HK-2 (cell line): ENCODE results near the gene HUNK.
A peak's percentile ranks its signal among the peaks of the same experiment; 100 is the strongest.
"Not testable (repeated sequence)": the region's sequence is repeated elsewhere in the genome, so short reads cannot be mapped to it uniquely, and the experiment has no call there.

Experiments
- DNase-seq: peaks from one replicate; pipeline ENCODE4 v3.0.0-alpha.2; 2018; ENCODE audit not compliant: unreplicated experiment

Gene HUNK

DNA sequence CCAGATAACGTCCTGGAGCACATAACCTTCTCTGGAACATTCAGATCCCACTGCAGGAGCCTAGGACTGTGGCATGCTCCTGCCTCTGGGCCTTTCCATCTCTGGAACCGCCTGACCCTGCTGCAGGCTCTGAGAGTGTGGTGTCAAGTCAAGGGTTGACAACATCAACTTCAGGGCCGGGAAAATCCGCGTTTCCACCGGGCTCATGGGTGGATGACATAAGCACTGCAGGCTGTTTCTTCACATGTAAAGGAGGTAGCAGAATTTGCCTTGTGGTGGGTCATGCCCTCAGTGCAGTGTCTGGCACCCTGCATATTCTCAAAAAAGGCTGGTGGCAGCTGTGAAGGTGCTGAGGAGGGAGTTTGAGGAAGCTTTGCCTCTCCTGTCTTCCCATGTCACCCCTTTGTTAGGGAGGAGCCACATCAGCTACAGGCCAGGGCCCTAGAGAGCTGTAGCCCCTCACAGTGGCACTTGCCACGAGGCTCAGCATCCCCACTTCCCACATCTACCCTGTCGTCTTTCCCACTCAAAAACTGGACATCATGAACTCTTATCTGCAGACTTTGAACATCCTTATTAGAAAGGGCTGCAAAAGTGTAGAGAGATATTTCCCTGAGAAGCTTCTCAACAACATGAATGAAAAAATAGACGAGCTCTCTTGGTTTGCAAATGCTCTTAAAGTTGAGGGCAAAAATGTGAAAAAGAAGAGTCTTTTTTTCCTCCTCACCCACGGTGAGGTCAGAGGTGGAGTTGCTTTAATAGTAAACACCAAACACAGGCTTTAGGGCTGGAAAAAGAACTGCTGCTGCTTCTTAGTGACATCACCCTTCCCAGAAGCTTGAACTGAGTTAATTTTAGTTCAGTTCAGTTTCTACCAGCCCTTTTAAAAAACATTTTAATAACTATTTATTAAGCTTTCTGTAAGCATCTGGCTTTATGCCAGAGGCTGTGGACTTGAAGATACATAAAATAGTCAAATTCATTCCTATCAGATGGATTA lies 121.3 kb downstream of the HUNK start:
- DNase-seq, result no peak

DNA sequence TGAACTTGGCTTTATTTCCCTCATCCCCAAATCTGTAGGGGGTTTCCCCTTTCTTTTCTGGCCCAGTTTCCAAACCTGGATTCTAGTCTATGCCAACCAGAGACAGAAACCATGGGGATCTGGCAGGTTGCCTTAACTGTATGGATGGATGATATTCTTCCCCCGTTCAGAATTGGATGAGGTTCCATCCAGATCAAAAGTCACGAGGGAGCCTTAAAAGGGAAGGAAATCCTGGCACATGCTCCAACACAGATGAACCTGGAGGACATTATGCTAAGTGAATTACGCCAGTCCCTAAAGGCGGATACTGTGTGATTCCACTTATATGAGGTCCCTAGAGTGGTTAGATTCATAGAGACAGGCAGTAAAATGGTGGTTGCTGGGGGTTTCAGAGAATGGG lies 124.4 kb downstream of the HUNK start:
- DNase-seq, result no peak

DNA sequence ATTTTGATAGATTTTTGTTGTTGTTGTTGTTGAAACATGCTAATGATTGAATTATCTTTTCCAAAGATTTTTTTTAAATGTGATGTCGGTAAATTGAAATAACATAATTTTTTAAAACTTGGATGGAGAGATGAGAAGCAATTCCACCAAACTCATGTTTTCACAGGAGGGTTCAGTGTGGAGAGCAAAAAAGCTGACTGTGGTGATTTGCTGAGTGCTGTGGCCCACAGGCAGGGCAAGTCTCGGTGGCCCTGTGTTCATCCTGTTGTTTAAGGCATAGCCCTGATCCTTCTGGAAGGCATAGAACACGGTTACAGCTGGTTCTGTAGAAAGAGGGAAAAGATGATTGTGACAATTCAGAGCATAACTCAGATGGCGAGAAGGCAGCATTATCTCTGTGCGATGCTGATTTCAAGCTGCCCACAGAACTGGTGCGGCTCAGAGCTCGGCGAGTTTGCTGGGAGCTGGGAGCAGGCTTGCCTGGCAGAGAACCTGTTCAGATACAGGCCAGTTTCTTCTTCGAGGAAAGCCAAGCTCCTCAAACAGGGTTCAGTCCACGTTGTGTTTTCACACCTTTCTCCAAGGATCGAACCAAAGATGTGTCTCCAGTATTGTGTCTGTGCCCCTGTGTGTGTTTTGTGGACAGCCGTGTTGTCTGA lies 127.1 kb downstream of the HUNK start:
- no peak for DNase-seq

GRCh38 chr21:32001390-32001789 lies 128.6 kb downstream of the HUNK start:
- no peak for DNase-seq

DNA sequence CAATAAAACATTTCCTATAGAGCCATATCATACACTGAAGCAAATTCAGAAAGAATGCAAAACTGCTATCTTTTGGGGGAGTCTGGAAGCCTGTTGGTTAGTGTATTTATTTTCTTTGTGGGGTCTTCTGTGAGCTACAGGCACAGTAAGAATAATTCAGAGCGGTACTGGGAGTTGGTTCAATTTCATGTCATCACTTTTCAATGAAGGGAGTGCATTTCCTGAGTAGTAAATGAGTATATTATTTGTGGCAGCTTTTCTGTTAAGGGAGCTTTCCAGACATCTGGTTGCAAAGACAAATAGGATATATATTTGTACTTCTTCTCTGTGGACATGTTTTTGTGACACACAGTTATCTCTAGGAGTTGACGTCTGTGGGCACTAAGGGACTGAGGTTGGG lies 130.6 kb downstream of the HUNK start:
- no peak for DNase-seq

GRCh38 chr21:32004291-32004690 lies 131.5 kb downstream of the HUNK start:
- no peak for DNase-seq

DNA sequence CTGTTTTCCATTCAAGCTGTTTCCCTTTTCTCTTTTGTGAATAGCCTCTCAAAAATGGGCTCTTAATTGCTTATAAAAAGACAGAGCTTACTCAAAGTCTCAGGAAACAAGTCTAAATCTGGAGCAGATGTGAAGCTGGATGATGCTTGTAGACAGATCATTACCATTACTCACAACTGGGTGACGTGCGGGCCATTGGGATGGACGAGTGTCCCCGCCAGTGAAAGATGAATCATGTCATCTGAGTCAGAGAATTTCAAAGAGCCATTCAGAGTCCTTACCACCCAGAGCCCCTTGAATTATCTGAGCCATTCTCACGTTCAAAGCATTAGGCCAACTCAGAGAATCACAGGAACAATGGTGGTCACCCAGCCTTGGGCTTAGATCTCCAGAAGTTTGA lies 134.6 kb downstream of the HUNK start:
- peak; percentile 47 for DNase-seq

DNA sequence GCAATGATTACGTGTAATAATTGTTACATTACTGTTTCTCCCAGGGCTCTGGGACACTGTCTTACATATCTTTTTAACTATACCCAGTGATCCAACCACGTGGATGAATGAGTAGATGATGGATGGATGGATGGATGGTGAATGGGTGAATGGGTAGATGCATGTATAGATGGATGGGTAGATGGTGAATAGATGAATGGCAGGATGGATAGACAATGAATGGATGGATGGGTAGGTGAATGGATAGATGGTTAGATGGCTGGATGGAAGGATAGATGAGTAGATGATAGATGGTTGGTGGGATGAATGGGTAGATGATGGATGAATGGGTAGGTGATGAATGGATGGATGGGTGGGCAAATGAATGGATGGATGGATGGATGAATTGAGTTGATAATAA lies 135.9 kb downstream of the HUNK start:
- DNase-seq, result no peak

DNA sequence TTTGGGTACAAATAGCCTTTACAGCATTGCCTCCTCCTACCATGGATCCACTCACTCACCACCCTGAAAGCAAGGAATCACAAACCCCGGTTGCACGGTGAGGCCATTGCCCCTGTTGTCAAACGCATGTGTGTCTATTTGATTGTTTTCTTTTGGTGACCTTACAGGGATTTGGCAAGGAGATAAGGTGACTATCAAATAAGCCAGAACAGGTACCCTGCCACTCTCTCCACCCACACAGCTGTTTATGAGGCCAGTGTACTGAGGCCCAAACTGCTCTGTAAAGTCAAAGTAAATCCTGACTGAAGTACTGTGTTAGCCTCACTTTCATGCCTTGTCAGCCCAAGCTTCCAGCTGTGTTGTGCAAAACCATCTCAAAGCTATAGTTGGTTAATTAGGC lies 136.4 kb downstream of the HUNK start:
- DNase-seq, result no peak

DNA sequence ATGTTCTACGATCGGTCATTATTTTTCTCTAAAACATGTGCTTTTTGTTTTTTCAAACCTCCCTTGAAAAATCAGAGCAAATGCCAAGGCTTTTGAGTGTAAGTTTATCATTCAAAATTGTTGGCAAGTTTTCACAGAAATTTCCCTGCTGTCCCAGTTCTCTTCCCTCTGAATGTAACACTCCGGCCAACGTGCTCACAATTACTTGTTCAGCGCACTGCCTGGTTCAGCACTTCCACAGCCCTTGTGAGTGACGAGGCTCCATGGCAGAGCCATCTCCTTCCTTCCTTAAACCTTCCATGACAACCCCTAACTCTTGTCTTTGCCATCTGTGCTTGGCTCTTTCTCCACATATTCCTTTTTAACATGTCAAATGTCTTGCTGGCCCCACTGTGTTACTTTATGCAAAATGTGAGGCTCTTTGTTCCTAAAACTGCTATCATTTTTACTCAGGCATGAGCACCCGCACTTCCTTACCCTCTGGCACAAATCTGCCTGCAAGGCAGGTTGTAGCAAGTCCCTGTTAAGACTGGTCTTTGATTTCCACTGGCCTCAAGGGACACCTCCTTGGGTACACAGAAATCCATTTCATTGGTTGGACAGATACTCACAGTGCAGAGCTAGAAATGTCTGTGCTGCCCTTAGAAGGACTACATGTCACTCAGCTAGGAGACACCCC lies 142.8 kb downstream of the HUNK start:
- DNase-seq, result no peak

DNA sequence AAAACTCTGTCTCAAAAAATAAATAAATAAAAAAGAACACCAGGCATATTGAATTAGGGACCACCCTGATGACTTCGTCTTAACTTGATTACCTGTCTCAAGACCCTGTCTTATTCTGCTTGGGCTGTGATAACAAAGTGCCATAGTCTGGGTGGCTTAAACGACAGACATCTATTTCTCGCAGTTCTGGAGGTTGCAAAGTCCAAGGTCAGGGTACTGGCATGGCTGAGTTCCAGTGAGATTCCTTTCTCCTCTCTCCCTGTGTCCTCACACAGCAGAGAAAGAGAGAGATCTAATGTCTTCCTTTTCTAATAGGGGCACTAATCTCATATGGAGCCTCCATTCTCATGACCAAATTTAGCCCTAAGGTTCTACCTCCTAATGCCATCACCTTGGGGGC lies 145.6 kb downstream of the HUNK start:
- no peak for DNase-seq

DNA sequence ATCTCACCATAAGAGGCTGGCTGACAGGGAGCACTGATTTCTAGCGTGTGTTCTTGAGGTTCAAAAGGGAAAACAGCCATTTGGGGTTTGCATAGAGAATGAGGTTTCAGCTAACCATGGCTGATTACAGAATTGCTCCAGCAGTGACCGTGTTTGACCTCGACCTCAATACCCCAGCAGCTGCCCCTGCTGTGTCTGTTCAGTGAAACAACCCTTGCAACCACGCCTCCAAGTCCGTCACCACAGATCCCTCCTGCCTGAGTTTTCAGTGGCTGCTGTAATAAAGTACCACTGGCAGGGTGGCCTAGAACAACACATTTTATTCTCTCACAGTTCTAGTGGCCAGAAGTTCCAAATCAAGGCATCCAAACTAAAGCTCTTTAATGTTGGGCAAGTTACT lies 147.7 kb downstream of the HUNK start:
- DNase-seq, result no peak

- no peak for DNase-seq
Measured at GRCh38 chr21:32021319-32021994, 148.6 kb downstream of the HUNK start.

DNA sequence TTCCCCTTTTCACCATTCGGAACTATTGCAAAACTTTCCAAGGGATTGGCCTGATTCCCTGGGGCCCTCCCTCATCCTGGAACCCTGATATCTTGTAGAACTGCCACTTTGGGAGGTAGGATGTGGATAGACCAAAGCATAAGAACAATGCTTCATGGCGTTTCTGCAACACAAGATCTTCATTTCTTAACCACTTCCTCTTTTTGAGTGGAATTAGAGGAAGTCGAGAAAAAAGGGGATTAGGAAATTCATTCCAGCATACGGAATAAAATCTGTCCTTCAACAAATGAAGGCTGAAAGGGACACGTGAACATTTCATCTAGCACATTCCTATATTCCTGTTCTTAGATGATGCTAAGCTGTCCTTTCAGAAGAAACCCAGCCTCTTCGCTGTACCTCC lies 149.3 kb downstream of the HUNK start:
- no peak for DNase-seq

DNA sequence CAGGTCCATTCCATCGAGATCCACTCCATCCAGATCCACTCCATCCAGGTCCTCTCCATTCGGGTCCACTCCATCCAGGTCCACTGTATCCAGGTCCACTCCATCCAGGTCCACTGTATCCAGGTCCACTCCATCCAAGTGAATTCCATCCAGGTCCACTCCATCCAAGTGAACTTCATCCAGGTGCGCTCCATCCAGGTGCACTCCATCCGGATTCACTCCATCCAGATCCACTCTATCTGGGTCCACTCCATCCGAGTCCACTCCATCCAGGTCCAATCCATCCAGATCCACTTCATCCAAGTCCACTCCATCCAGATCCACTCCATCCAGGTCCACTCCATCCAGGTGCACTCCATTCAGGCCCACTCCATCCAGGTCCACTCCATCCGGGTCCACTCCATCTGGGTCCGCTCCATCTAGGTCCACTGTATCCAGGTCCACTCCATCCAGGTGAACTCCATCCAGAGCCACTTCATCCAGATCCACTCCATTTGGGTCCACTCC lies 157.4 kb downstream of the HUNK start:
- DNase-seq, result no peak

GRCh38 chr21:32034850-32035249 lies 162.0 kb downstream of the HUNK start:
- no peak for DNase-seq

- DNase-seq, result no peak
Measured at GRCh38 chr21:32035617-32036016, 162.8 kb downstream of the HUNK start.

GRCh38 chr21:32036756-32037155 lies 163.9 kb downstream of the HUNK start:
- DNase-seq, result no peak

GRCh38 chr21:32038751-32039150 lies 165.9 kb downstream of the HUNK start:
- not testable (repeated sequence) for DNase-seq

DNA sequence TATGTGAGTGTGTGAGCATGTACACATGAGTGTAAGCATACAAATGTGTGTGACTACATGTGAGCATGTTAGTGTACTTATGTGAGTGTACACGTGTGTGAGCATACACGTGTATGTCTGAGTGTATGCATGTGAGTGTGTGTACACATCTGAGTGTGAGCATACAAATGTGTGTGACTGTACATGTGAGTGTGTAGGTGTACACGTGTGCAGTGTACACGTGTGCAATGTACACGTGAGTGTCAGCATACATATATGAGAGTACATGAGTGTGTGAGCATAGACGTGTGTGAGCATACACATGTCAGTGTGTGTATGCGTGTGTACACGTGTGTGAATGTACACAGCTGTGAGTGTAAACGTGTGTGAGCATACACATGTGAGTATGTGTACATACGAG lies 170.6 kb downstream of the HUNK start:
- DNase-seq, result no peak

- no peak for DNase-seq
Measured at GRCh38 chr21:32044205-32045180, 171.7 kb downstream of the HUNK start.
